ENCODE data around the gene ELMO1. TPM values are rescaled to one million over a fixed set of nuclear protein-coding genes. Genes with fewer than 3 reads are reported as not detected.

The ELMO1 gene
- total RNA-seq, 2 experiments from 2014 or later: 72.8 to 75.3 TPM

DNA sequence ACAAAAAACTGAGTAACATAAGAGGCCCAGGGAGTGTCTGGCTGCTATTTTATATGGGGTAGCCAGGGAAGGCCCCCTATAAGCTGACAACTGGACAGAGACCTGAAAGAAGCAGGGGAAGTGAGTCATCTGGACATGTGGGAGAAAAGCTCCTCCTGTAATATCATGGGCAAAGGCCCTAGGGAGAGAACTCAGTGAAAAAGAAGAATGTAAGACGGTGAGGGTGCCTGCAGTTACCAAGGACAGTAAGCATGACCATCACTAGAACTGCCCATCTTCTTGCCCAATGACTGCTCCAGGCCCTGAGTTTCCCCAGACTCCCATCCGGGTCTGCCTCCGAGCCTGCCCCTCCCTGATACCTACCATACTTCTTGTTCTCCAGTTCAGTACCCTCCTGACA lies 2.3 kb downstream of the ELMO1 start:
- no peak for ATAC-seq
- peak overlapping the region; percentile 85 for H3K27ac Mint-ChIP-seq

DNA sequence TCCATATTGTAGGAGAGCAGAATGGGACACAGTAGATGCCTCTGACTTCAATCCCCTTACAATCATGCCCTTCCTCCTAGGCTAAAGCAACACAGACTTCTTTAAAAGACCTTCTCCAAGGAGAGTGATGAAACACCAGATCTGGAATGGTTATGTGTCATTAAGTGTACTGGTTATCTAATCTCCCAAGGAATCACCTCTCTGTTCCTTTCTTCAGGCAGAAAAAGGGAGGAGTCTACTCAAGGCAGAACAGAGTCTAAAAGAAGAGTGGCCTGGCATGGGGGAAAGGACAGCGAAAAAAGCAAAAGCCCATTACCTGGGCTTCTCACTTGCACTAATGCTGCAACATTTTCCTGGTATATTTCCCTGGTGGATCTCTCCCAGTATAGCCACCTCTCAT lies 2.9 kb downstream of the ELMO1 start:
- TF ChIP-seq, protein P1, sequence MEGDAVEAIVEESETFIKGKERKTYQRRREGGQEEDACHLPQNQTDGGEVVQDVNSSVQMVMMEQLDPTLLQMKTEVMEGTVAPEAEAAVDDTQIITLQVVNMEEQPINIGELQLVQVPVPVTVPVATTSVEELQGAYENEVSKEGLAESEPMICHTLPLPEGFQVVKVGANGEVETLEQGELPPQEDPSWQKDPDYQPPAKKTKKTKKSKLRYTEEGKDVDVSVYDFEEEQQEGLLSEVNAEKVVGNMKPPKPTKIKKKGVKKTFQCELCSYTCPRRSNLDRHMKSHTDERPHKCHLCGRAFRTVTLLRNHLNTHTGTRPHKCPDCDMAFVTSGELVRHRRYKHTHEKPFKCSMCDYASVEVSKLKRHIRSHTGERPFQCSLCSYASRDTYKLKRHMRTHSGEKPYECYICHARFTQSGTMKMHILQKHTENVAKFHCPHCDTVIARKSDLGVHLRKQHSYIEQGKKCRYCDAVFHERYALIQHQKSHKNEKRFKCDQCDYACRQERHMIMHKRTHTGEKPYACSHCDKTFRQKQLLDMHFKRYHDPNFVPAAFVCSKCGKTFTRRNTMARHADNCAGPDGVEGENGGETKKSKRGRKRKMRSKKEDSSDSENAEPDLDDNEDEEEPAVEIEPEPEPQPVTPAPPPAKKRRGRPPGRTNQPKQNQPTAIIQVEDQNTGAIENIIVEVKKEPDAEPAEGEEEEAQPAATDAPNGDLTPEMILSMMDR (IDR thresholded peaks at IDR 0.05): no peak
- H3K4me3 Mint-ChIP-seq: no peak overlapping the region
- no peaks in the 10 kb centered on the region for H3K27me3 Mint-ChIP-seq
- ChIA-PET POLR2A (interaction anchor here (0.8 to 3.0 kb wide), 4 partner anchors 33 to 92 kb away, joined by 3 to 20 read pairs (median 5); no protein-coding TSS in a partner anchor), CTCF (interaction anchor here (1.1 to 4.6 kb wide), 3 partner anchors 93 to 211 kb away, joined by 3 to 53 read pairs (median 3); no protein-coding TSS in a partner anchor)
- no peaks in the 10 kb centered on the region for H3K9me3 Mint-ChIP-seq
- peaks cover 20% of the 10 kb centered on the region for H3K36me3 Mint-ChIP-seq (ENCODE audit: low read depth)
- intact Hi-C loops (cut with micrococcal nuclease): loop anchor here (5.0 to 10.0 kb wide), 4 partner anchors 33 to 211 kb away; no protein-coding TSS in a partner anchor
- H3K4me1 Mint-ChIP-seq (ENCODE audit: low read depth): peaks cover 58% of the 10 kb centered on the region
- DNase-seq: no peak
- no peak for ATAC-seq
- peak overlapping the region; percentile 23 for H3K27ac Mint-ChIP-seq

More for the DNA sequence above, 2.3 kb downstream of the ELMO1 start:
- Mint-ChIP-seq H3K27me3 (no peaks in the 10 kb centered on the region), H3K36me3 (ENCODE audit: low read depth) (peaks cover 20% of the 10 kb centered on the region), H3K4me1 (ENCODE audit: low read depth) (peaks cover 53% of the 10 kb centered on the region), H3K9me3 (no peaks in the 10 kb centered on the region), H3K4me3 (peak overlapping the region; percentile 92)
- intact Hi-C loops (cut with micrococcal nuclease): loop anchor here (5.0 to 10.0 kb wide), 4 partner anchors 34 to 212 kb away; no protein-coding TSS in a partner anchor
- POLR2A ChIA-PET: interaction anchor here (0.8 to 3.0 kb wide), 7 partner anchors 13 to 104 kb away, joined by 3 to 20 read pairs (median 4); no protein-coding TSS in a partner anchor
- CTCF ChIA-PET: interaction anchor here (1.1 to 4.6 kb wide), 2 partner anchors 94 to 105 kb away, joined by 3 to 53 read pairs; no protein-coding TSS in a partner anchor
- TF ChIP-seq, protein P1 (IDR thresholded peaks at IDR 0.05): no peak
- DNase-seq: no peak

DNA sequence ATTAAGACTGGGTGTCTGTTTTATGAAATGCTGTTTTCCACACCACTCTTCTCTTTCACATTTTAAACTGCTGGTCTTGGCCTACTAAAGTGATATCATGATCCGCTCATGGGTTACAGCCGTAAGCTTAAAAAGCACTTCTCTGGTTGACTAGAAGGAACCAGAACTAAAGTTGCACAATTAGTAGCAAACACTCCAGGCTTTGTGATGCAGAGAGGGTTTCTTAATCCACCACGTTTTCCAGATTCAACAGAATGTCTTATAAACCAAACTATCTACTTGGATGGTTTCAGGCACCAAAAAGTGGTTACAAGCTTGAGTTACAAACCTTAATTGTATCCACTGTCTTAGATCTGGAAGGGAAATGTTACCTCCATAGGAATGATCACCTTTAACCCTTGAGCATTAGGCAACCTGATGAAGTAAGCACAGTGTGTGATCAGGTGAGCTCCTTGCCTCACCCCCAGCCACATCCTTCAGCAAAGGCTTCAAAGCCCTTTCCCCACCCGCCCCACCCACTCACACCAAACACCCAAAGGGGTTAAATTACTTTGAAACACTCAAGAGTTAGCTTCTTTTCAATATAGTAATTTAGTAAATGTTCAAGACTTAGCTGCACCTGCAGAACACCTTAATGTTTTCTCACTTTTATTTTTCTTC lies 3.5 kb downstream of the ELMO1 start:
- no peaks in the 10 kb centered on the region for H3K27me3 Mint-ChIP-seq
- peaks cover 61% of the 10 kb centered on the region for H3K4me1 Mint-ChIP-seq (ENCODE audit: low read depth)
- H3K36me3 Mint-ChIP-seq (ENCODE audit: low read depth): peaks cover 20% of the 10 kb centered on the region
- ChIA-PET POLR2A (interaction anchor here (2.7 kb wide), 1 partner anchor 32 kb away, joined by 7 read pairs; no protein-coding TSS in a partner anchor), CTCF (interaction anchor here (1.1 kb wide), 1 partner anchor 210 kb away, joined by 3 read pairs; no protein-coding TSS in a partner anchor)
- no peaks in the 10 kb centered on the region for H3K9me3 Mint-ChIP-seq
- peak overlapping the region; percentile 31 for H3K27ac Mint-ChIP-seq
- no peak overlapping the region for H3K4me3 Mint-ChIP-seq
- TF ChIP-seq, protein P1 (IDR thresholded peaks at IDR 0.05): no peak
- DNase-seq (no peak), ATAC-seq (no peak)
- intact Hi-C loops (cut with micrococcal nuclease): loop anchor here (5.0 to 10.0 kb wide), 4 partner anchors 33 to 210 kb away; no protein-coding TSS in a partner anchor

DNA sequence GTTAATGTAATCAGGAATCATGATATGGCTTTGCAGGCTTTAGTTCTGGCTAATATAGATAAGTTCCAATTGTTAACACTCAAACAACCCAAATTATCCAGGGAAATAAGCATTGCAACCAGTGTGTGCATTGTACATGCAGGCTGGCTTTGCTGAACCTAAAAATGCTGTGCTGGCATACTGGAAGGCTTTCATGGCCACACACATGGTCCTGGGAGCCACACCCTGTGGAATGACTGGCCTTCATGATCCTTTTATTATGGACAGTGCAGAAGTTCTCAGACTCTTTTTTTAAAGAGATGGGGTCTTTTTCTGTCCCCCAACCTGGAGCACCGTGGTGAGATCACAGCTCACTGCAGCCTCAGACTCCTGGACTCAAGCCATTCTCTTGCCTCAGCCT lies 5.0 kb downstream of the ELMO1 start:
- H3K4me3 Mint-ChIP-seq: no peak overlapping the region
- DNase-seq (no peak), ATAC-seq (no peak)
- no peak overlapping the region for H3K27ac Mint-ChIP-seq
- ChIA-PET CTCF (no interaction called here), POLR2A (no interaction called here)
- peaks cover 73% of the 10 kb centered on the region for H3K4me1 Mint-ChIP-seq (ENCODE audit: low read depth)
- no peaks in the 10 kb centered on the region for H3K9me3 Mint-ChIP-seq
- intact Hi-C loops (cut with micrococcal nuclease): loop anchor here (10.0 kb wide), 1 partner anchor 209 kb away; no protein-coding TSS in a partner anchor
- no peaks in the 10 kb centered on the region for H3K27me3 Mint-ChIP-seq
- TF ChIP-seq, protein P1 (IDR thresholded peaks at IDR 0.05): no peak
- H3K36me3 Mint-ChIP-seq (ENCODE audit: low read depth): peaks cover 18% of the 10 kb centered on the region
